Mesenchymal stem cell (in vitro differentiated cells and primary cell): Measurements from ENCODE around the gene FCRL2. TPM values are rescaled to one million over a fixed set of nuclear protein-coding genes. Genes with fewer than 3 reads are reported as not detected.

ENCODE experiments used
- DNase-seq: peaks from one replicate; pipeline ENCODE4 v3.0.0-alpha.2; 2013
- H2AFZ ChIP-seq: one replicate; pipeline ENCODE4 v1.6.1; 2013; ENCODE audit warnings: low read depth, mild to moderate bottlenecking, control low read depth, inconsistent platforms, low read length, moderate library complexity
- H2AK5ac ChIP-seq: 2 replicates; pipeline ENCODE4 v1.6.1; 2013; ENCODE audit warnings: low read length, moderate library complexity, mild to moderate bottlenecking, inconsistent platforms; ENCODE audit not compliant: severe bottlenecking
- H2BK120ac ChIP-seq: one replicate; pipeline ENCODE4 v1.6.1; 2013; ENCODE audit warnings: low read depth, mild to moderate bottlenecking, inconsistent platforms, low read length, moderate library complexity
- H2BK12ac ChIP-seq, 2 experiments: one replicate each; pipeline ENCODE4 v1.6.1; 2013; ENCODE audit warnings: inconsistent platforms in 2 of 2, low read length in 2 of 2, mild to moderate bottlenecking in 2 of 2, moderate library complexity in 2 of 2, control low read depth in 1 of 2
- H2BK15ac ChIP-seq: one replicate; pipeline ENCODE4 v1.6.1; 2013; ENCODE audit warnings: mild to moderate bottlenecking, low read depth, inconsistent platforms; ENCODE audit not compliant: poor library complexity, severe bottlenecking
- H2BK5ac ChIP-seq: 2 replicates; pipeline ENCODE4 v1.6.1; 2013; ENCODE audit warnings: low read depth, mild to moderate bottlenecking, low read length, control low read depth, inconsistent platforms; ENCODE audit not compliant: poor library complexity, severe bottlenecking
- H3K14ac ChIP-seq, 2 experiments: one replicate each; pipeline ENCODE4 v1.6.1; 2013; ENCODE audit warnings: inconsistent platforms in 2 of 2, low read length in 2 of 2, control low read depth in 1 of 2, mild to moderate bottlenecking in 1 of 2, moderate library complexity in 1 of 2
- H3K18ac ChIP-seq, 2 experiments: one replicate each; pipeline ENCODE4 v1.6.1; 2013; ENCODE audit warnings: inconsistent platforms in 2 of 2, low read length in 2 of 2, control low read depth in 1 of 2, low read depth in 1 of 2, mild to moderate bottlenecking in 1 of 2
- H3K23ac ChIP-seq, 2 experiments: one replicate each; pipeline ENCODE4 v1.6.1; 2013; ENCODE audit warnings: inconsistent platforms in 2 of 2, low read length in 2 of 2, mild to moderate bottlenecking in 2 of 2, moderate library complexity in 2 of 2, control low read depth in 1 of 2
- H3K27ac ChIP-seq: 2 replicates; pipeline ENCODE4 v1.5.1; 2013; ENCODE audit warnings: mild to moderate bottlenecking, moderate library complexity, low read length, control low read depth, inconsistent platforms; ENCODE audit not compliant: poor library complexity, severe bottlenecking
- H3K27me3 ChIP-seq, 2 experiments: 2 replicates each; pipeline versions ENCODE4 v1.6.1 to v1.7.0; 2013; ENCODE audit warnings: low read length in 2 of 2, mild to moderate bottlenecking in 2 of 2, moderate library complexity in 2 of 2, control low read depth in 1 of 2, inconsistent platforms in 1 of 2; ENCODE audit not compliant: control insufficient read depth in 1 of 2, insufficient read depth in 1 of 2
- H3K36me3 ChIP-seq, 2 experiments: 2 replicates each; pipeline versions ENCODE4 v1.6.1 to v1.7.0; 2013; ENCODE audit warnings: low read length in 2 of 2, control low read depth in 1 of 2, inconsistent platforms in 1 of 2, low read depth in 1 of 2, mild to moderate bottlenecking in 1 of 2; ENCODE audit not compliant: insufficient read depth in 2 of 2, control insufficient read depth in 1 of 2
- H3K4ac ChIP-seq, 2 experiments: one replicate each; pipeline ENCODE4 v1.6.1; 2013; ENCODE audit warnings: inconsistent platforms in 2 of 2, low read length in 2 of 2, mild to moderate bottlenecking in 2 of 2, moderate library complexity in 2 of 2, control low read depth in 1 of 2, low read depth in 1 of 2
- H3K4me1 ChIP-seq: 2 replicates; pipeline ENCODE4 v1.6.1; 2013; ENCODE audit warnings: low read depth, low read length, control low read depth; ENCODE audit not compliant: control insufficient read depth, insufficient read depth
- H3K4me2 ChIP-seq: 2 replicates; pipeline ENCODE4 v1.6.1; 2013; ENCODE audit warnings: low read length, mild to moderate bottlenecking, inconsistent platforms; ENCODE audit not compliant: poor library complexity, severe bottlenecking
- H3K4me3 ChIP-seq, 2 experiments: 2 replicates each; pipeline versions ENCODE4 v1.5.1 to v1.7.0; 2013; ENCODE audit warnings: low read length in 2 of 2, mild to moderate bottlenecking in 2 of 2, control low read depth in 1 of 2, low read depth in 1 of 2; ENCODE audit not compliant: insufficient read depth in 1 of 2
- H3K79me1 ChIP-seq: replicated peaks from 2 replicates; pipeline ENCODE4 v1.6.1; 2013; ENCODE audit warnings: mild to moderate bottlenecking, control low read depth, low read length, inconsistent platforms; ENCODE audit not compliant: poor library complexity, severe bottlenecking
- H3K9ac ChIP-seq: 2 replicates; pipeline ENCODE4 v1.7.0; 2013; ENCODE audit warnings: mild to moderate bottlenecking, low read length, moderate library complexity
- H3K9me3 ChIP-seq: 2 replicates; pipeline ENCODE4 v1.7.0; 2013; ENCODE audit warnings: mild to moderate bottlenecking, low read length; ENCODE audit not compliant: control insufficient read depth
- H4K8ac ChIP-seq: one replicate; pipeline ENCODE4 v1.6.1; 2013; ENCODE audit warnings: inconsistent platforms, mild to moderate bottlenecking, low read length, moderate library complexity
- H4K91ac ChIP-seq: one replicate; pipeline ENCODE4 v1.6.1; 2013; ENCODE audit warnings: mild to moderate bottlenecking, low read length, inconsistent platforms
- WGBS: methylation state at CpG from one replicate; pipeline ENCODE4 v1.1.7; 2013; ENCODE audit warnings: mixed read lengths; 5-methylcytosine and 5-hydroxymethylcytosine counted together
- polyA plus RNA-seq, 2 experiments: library from polyadenylated mRNA; stranded (reverse); fragments of 200-250 nt; gene quantifications; one replicate each; pipeline ENCODE4 v1.2.3, GENCODE V29; 2013

FCRL2 gene
- polyA plus RNA-seq (2013, experiment 1 of 2), result not detected
- polyA plus RNA-seq (2013, experiment 2 of 2), result not detected

- Histone ChIP-seq H2AK5ac (no peak within 1 kb of the TSS), H4K91ac (no peak within 1 kb of the TSS), H2BK15ac (no peak within 1 kb of the TSS), H3K18ac (no peak within 1 kb of the TSS), H3K4me1 (no peaks in the 10 kb centered on the region), H2AFZ (no peak within 1 kb of the TSS), H3K9ac (no peak within 1 kb of the TSS), H3K4ac (no peak within 1 kb of the TSS), H3K36me3 (no peaks in the 10 kb centered on the region), H3K79me1 (no peaks in the 10 kb centered on the region), H3K4me2 (no peak within 1 kb of the TSS), H3K4me3 (no peak within 1 kb of the TSS), H3K27me3 (no peaks in the 10 kb centered on the region), H4K8ac (no peak within 1 kb of the TSS), H3K27ac (no peak within 1 kb of the TSS), H2BK5ac (no peak within 1 kb of the TSS), H3K23ac (no peak within 1 kb of the TSS), H2BK120ac (no peak within 1 kb of the TSS), H3K14ac (no peak within 1 kb of the TSS), H2BK12ac (no peak within 1 kb of the TSS), H3K9me3 (no peaks in the 10 kb centered on the region)
- WGBS, result 33% methylated on average over 1 of the region's 1 CpG
- no peak for DNase-seq
These were observed at the start of gene FCRL2 for GRCh38 chr1:157776971-157777391. Gene FCRL2, minus strand, starts transcription at chr1:157777132. Its CDS starts 59 bp downstream, at chr1:157777073.

GRCh38 chr1:157820299-157820698, 43.4 kb upstream of the FCRL2 start:
- no peak overlapping the region for H4K8ac ChIP-seq
- no peak overlapping the region for H4K91ac ChIP-seq
- H3K14ac ChIP-seq, result no peak overlapping the region
- H3K36me3 ChIP-seq, result no peaks in the 10 kb centered on the region
- H2BK5ac ChIP-seq, result no peak overlapping the region
- H3K27ac ChIP-seq, result no peak overlapping the region
- H3K4me1 ChIP-seq, result no peaks in the 10 kb centered on the region
- H3K27me3 ChIP-seq, result no peaks in the 10 kb centered on the region
- no peaks in the 10 kb centered on the region for H3K9me3 ChIP-seq
- no peak for DNase-seq
- H2BK12ac ChIP-seq, result no peak overlapping the region
- WGBS, result 64% methylated on average over 1 of the region's 2 CpGs
- no peak overlapping the region for H3K4me3 ChIP-seq
- no peak overlapping the region for H2BK120ac ChIP-seq
- H3K4me2 ChIP-seq, result no peak overlapping the region
- no peaks in the 10 kb centered on the region for H3K79me1 ChIP-seq
- H2AK5ac ChIP-seq, result no peak overlapping the region
- H3K9ac ChIP-seq, result no peak overlapping the region
- no peak overlapping the region for H3K18ac ChIP-seq
- H2BK15ac ChIP-seq, result no peak overlapping the region
- no peak overlapping the region for H3K23ac ChIP-seq
- H3K4ac ChIP-seq, result no peak overlapping the region
- H2AFZ ChIP-seq, result no peak overlapping the region

GRCh38 chr1:157819896-157820295, 43.0 kb upstream of the FCRL2 start, which contains the start of gene FCRL1:
Gene FCRL1, minus strand, starts transcription at chr1:157820120. Its CDS starts 83 bp downstream, at chr1:157820037.
- Histone ChIP-seq H3K79me1 (no peaks in the 10 kb centered on the region), H4K8ac (no peak within 1 kb of the TSS), H3K4me1 (no peaks in the 10 kb centered on the region), H2AK5ac (no peak within 1 kb of the TSS), H3K27ac (no peak within 1 kb of the TSS), H2BK120ac (no peak within 1 kb of the TSS), H2BK15ac (no peak within 1 kb of the TSS), H3K4me2 (no peak within 1 kb of the TSS), H3K36me3 (no peaks in the 10 kb centered on the region), H2AFZ (peak within 1 kb of the TSS; percentile 23), H4K91ac (no peak within 1 kb of the TSS), H3K14ac (no peak within 1 kb of the TSS), H3K27me3 (no peaks in the 10 kb centered on the region), H3K9ac (no peak within 1 kb of the TSS), H3K18ac (no peak within 1 kb of the TSS), H3K9me3 (peaks cover 2% of the 10 kb centered on the region), H2BK12ac (no peak within 1 kb of the TSS), H3K4me3 (no peak within 1 kb of the TSS), H3K4ac (no peak within 1 kb of the TSS), H2BK5ac (no peak within 1 kb of the TSS), H3K23ac (no peak within 1 kb of the TSS)
- 56% methylated on average over 2 of the region's 3 CpGs for WGBS
- DNase-seq, result no peak

GRCh38 chr1:157819215-157819614, 42.3 kb upstream of the FCRL2 start:
- Histone ChIP-seq H3K27me3 (no peaks in the 10 kb centered on the region), H3K14ac (no peak overlapping the region), H3K27ac (no peak overlapping the region), H3K4me3 (no peak overlapping the region), H2AFZ (peak overlapping the region; percentile 23), H3K79me1 (no peaks in the 10 kb centered on the region), H3K9ac (no peak overlapping the region), H2AK5ac (no peak overlapping the region), H3K23ac (no peak overlapping the region), H3K36me3 (no peaks in the 10 kb centered on the region), H3K4ac (no peak overlapping the region), H3K4me2 (no peak overlapping the region), H3K9me3 (peaks cover 6% of the 10 kb centered on the region), H4K91ac (no peak overlapping the region), H2BK12ac (no peak overlapping the region), H2BK120ac (no peak overlapping the region), H3K4me1 (no peaks in the 10 kb centered on the region), H4K8ac (no peak overlapping the region), H2BK5ac (no peak overlapping the region), H3K18ac (no peak overlapping the region), H2BK15ac (no peak overlapping the region)
- no peak for DNase-seq
- WGBS, result 49% methylated on average over 2 of the region's 2 CpGs
